ENCODE results near the gene WNT6.

- TF ChIP-seq POLR2A (IDR thresholded peaks at IDR 0.05) (no peak), CTCF (IDR thresholded peaks at IDR 0.05) (peak; percentile 95 to 97 (median 96))
These were observed 38.7 kb downstream of the WNT6 start for GRCh38 chr2:218898109-218898878.

All from esophagus squamous epithelium (tissue), 4 donors.